ENCODE measurements around the gene PTPRN2.

PTPRN2 gene

GRCh38 chr7:157991351-157991750 is 596.3 kb downstream of the PTPRN2 start:
- POLR2A ChIA-PET = no interaction called here
- no peak for DNase-seq (ENCODE audit: low read depth, low spot score)
- CTCF ChIA-PET = no interaction called here
- no peak overlapping the region for H3K4me3 ChIP-seq (ENCODE audit: low read depth, low read length)
- no peak for TF ChIP-seq CTCF (IDR thresholded peaks at IDR 0.05; ENCODE audit: insufficient read depth, low read length, missing control alignments)

DNA sequence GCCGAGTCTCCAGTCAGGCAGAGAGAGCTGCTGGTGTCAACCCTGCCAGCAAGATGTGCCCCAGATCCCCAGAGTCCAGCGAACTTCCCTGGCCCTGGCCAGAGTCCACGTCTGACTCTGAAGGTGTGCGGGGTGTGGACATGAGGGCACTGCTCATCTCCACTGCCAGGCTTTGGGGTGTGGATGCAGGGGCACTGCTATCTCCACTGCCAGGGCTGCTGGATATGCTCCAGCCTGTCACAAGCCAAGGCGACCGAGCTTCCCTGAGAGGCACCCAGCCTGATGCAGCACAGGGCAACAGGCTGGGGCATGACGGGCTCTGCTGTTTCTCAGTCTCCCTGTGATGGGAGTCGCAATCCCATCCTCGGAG is 596.8 kb downstream of the PTPRN2 start:
- CTCF ChIA-PET = no interaction called here
- no peak for TF ChIP-seq CTCF (IDR thresholded peaks at IDR 0.05; ENCODE audit: insufficient read depth, low read length, missing control alignments)
- H3K4me3 ChIP-seq (ENCODE audit: low read depth, low read length) = no peak overlapping the region
- POLR2A ChIA-PET = no interaction called here
- DNase-seq (ENCODE audit: low read depth, low spot score) = no peak

DNA sequence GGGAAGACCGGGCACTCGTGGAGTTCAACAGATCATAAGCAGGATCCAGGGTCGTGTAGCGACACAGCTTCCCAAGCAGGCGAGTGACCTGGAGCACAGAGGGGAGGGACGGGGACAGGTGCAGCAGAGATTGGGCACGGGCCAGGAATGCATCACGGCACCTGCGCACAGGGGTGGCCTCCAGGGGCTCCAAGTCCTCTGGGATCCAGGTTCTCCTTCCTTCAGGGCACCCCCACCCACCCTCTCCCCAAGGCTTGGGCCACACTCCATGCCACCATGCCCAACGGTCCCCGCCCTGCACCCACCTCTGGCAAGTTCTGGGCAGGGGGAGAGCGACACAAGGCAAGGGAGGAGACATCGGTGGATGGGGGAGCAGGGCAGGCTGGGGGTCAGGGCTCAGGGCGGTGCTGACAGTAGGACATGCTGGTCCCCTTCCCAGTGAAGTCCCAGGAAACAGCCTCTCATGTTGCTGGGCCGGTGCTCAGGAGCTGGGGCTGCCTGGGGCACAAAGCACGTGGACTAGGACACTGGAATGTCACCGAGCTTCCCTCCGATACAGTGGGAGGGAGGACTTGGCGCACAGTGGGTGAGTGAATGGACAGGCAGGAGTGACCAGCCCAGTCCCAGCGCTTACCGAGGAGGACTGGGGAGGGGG is 597.3 kb downstream of the PTPRN2 start:
- CTCF ChIA-PET = no interaction called here
- no peak for DNase-seq (ENCODE audit: low read depth, low spot score)
- H3K4me3 ChIP-seq (ENCODE audit: low read depth, low read length) = no peak overlapping the region
- POLR2A ChIA-PET = no interaction called here
- TF ChIP-seq CTCF (IDR thresholded peaks at IDR 0.05; ENCODE audit: insufficient read depth, low read length, missing control alignments) = no peak

- H3K4me3 ChIP-seq (ENCODE audit: low read depth, low read length) = no peak overlapping the region
- ChIA-PET POLR2A (no interaction called here), CTCF (no interaction called here)
- TF ChIP-seq CTCF (IDR thresholded peaks at IDR 0.05; ENCODE audit: insufficient read depth, low read length, missing control alignments) = no peak
- no peak for DNase-seq (ENCODE audit: low read depth, low spot score)
Observed at GRCh38 chr7:157989589-157989988, 598.0 kb downstream of the PTPRN2 start.

DNA sequence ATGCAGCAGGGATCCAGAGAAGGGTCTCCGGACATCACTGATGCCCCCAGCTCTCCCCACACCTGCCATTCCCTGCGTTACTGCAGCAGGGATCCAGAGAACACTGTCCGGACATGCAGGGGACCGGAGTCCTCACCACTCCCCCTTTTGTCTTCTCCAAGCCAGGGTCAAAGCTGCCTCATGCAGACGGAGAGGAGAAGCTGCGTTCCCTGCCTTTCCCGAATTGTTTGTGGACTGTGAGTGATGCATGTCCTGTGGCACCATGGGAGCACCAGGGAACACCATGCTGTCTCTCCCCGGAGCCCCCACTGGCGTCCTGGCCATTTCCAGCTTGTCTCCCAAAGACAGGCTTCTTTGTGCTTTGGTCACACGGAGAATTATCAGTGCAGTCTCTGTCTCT is 599.7 kb downstream of the PTPRN2 start:
- ChIA-PET POLR2A (no interaction called here), CTCF (no interaction called here)
- TF ChIP-seq CTCF (IDR thresholded peaks at IDR 0.05; ENCODE audit: insufficient read depth, low read length, missing control alignments) = no peak
- DNase-seq (ENCODE audit: low read depth, low spot score) = no peak
- H3K4me3 ChIP-seq (ENCODE audit: low read depth, low read length) = no peak overlapping the region

DNA sequence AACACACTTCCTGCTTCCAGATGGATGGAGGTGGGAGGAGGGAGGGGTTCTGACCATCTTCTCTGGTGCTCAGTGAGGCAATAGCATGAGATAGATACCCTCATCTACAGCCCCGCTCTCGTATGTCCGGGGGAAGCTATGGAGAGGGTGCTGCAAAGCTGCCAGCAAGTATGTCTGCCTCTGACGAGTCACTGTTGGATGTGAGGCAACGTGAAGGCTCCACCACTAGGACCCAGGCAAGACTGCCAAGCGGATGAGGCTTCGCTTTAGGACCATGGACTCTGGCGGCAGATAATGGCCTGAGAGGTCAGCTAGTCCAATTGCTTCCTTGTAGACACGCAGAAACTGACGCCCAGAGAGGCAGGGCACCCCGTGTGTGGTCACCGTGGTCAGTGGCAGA is 601.6 kb downstream of the PTPRN2 start:
- POLR2A ChIA-PET = no interaction called here
- CTCF ChIA-PET = no interaction called here
- TF ChIP-seq CTCF (IDR thresholded peaks at IDR 0.05; ENCODE audit: insufficient read depth, low read length, missing control alignments) = no peak

More for the DNA sequence above, 601.6 kb downstream of the PTPRN2 start:
- H3K4me3 ChIP-seq (ENCODE audit: low read depth, low read length) = no peak overlapping the region
- DNase-seq (ENCODE audit: low read depth, low spot score) = no peak

Data from AG04449 (cell line).